ENCODE measurements around the gene ECM1.
A peak's percentile ranks its signal among the peaks of the same experiment; 100 is the strongest.

The ECM1 gene

DNA sequence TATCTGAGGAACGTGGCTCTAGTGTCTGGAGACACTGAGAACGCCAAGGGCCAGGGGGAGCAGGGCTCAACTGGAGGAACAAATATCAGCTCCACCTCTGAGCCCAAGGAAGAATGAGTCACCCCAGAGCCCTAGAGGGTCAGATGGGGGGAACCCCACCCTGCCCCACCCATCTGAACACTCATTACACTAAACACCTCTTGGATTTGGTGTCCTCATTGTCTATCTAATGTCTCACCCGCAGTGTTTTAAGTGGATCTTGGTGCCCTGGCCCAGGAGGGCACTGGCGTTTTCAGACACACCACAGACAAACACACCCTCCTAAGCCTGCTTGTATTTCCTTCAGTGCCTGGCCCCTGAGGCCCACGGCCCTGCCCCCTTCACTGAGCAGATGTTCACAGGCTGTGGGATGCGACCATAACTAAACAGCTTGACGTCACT is 5.5 kb downstream of the ECM1 start:
- peak; percentile 22 for DNase-seq

GRCh38 chr1:150514260-150514659 is 6.4 kb downstream of the ECM1 start:
- DNase-seq = no peak

GRCh38 chr1:150514913-150515327 is 7.0 kb downstream of the ECM1 start:
- DNase-seq = no peak

DNA sequence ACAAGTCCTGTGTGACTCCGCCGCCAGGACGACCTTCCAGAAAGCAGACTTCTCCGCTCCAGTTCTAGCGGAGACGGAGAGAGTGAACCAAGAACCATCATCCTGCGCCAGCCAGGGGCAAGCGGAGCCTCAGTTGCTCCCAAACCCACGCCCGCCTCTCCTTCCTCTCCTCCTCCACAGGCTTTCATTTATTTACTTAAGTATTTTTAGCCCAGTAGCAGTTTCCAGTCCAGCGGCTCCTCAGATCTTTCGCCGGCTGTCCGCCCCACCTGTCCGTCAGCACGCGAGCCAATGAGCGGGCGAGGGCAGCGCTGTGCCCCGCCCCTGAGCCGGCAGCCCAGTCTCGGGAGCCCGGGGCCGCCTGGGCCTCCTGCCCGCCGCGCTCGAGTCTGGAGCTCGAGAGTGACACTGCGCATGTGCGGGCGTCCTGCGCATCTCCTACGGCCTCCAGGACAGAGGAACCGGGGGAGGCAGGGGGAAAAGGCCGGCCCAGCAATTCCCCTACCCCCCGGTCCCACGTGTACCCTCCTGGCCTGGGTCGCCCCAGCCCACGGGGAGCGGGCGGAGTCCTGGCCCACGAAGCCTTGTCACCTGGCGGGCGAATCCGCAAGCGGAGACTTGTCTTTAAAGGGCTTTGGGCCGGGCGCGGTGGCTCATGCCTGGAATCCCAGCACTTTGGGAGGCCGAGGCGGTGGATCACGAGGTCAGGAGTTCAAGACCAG is 7.6 kb downstream of the ECM1 start, which contains the start of gene FALEC:
Gene FALEC, plus strand, starts transcription at position 425 of the 722 bp plus-strand sequence.
- DNase-seq = peak; percentile 98

DNA sequence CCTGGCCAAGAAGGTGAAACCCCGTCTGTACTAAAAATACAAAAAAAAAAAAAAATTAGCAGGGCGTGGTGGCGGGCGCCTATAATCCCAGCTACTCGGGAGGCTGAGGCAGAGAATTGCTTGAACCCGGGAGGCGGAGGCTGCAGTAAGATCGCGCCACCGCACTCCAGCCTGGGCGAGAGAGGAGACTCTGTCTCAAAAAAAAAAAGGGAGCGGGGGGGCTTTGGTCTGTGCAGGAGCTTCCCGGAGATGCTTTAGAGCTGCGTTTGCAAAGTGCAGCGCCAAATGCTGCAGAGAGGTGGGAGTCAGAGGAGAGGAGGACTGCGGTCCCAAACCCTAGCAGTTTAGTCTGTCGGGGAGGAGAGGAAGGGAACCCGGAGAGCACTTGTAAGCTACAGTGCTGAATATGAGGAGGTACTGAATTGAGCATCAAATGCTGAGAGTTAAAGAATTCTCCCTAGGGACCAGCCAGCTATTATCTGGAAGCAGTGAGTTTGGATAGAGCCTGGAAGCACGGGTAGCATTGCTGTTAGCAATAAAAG is 8.2 kb downstream of the ECM1 start:
- DNase-seq = peak; percentile 52

DNA sequence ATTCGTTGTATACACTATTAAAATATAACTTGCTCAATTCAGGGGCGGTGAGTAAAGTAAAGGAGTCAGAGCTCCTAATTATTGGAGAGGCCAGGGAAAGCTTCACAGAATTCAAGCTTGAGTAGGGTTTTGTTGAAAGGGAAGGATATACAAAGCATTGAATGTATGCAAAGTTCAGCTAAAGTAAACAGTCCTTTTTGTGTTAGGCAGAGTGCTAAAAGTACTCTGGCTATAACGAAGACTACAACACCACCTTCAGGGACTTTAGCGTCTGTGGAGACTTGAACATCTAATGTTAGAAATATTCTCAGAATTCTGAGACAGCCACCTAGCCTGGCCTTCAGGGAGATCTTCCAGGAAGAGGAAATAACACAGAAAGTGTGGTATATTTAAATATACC is 8.7 kb downstream of the ECM1 start:
- peak; percentile 52 for DNase-seq

- DNase-seq = no peak
Measured at GRCh38 chr1:150521196-150521968, 13.5 kb downstream of the ECM1 start.

DNA sequence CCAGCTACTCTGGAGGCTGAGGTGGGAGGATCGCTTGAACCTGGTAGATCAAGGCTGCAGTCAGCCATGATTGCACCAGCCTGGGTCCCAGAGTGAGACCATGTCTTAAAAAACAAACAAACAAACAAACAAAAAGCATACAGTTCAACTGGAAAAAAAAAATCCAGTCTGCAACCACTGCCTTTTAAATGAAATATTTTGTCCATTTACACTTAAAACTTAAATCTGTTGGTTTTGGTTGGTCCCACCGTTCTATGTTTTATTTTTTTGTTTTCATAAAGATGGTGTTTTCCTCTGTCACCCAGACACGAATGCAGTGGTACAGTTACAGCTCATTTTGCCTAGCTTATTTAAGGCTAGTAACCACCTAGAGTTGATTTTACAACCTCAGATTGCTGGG is 17.4 kb downstream of the ECM1 start:
- DNase-seq = no peak

DNA sequence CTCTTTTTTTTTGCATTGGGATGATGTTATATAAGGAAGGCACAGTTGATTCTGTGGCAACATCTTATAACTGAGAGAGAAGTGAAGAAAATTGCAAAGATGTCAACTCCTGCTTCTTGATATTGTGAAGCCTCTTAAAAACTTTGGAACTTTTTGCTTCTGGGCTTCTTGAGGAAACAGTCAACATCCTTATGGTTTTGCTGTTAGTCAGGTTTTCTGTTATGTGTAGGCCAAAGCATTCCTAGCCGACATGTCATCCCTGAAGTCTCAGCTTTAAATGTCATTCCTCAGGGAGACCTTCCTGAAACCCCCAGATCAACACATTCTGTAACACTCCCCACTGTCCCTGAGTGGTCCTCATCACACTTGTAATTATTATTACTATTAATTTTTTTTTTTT is 20.3 kb downstream of the ECM1 start:
- no peak for DNase-seq

GRCh38 chr1:150529017-150529416 is 21.1 kb downstream of the ECM1 start:
- no peak for DNase-seq

DNA sequence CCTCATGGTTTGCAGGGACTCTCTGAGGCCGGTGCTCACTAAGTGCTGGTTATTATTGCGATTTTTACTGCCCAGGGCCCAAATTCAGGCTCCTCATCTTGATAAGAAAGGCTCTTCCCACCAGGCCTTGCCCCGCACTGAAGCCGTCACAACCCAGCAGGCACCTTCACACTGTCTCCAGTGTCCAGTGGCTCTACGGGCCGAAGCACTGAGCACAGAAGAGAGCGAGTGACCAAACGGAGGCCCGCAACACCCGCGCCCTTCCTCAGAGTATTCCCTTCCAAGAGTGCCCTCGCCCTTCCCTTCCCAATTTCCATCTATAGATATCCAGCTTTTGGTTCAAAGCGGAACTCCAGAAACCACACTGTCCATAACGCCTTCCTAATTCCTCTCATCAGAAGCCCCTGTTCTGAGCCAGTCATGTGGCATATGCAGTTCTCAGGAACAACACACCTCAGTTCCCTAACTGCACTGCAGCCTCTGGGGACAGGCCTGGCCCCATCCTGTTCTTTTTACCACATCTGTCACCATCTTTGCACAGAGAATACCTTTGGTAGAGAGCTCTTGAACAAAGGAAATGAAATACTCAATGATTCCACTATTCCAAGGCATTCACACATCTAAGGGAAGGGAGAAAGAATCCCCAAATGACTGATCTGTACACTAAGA is 22.7 kb downstream of the ECM1 start:
- DNase-seq = no peak

DNA sequence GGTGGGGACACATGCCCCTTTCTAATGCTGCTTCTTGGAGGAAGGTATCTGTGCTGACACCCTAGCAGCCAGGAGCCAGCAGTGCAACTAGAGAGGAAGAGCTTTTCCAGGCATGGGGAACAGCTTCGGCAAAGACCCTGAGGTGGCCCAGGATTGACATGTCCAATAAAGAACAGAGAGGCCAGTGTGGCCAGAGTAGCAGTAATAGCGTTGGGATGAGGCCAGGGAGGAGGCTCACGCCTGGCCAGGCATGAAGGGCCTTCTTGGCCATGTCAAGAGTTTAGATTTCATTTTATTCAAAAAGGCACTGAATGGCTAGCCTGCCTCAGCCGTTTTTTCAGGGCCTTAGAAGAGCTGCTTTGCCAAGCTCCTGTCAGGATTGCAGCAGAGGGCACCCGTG is 25.0 kb downstream of the ECM1 start:
- no peak for DNase-seq

DNA sequence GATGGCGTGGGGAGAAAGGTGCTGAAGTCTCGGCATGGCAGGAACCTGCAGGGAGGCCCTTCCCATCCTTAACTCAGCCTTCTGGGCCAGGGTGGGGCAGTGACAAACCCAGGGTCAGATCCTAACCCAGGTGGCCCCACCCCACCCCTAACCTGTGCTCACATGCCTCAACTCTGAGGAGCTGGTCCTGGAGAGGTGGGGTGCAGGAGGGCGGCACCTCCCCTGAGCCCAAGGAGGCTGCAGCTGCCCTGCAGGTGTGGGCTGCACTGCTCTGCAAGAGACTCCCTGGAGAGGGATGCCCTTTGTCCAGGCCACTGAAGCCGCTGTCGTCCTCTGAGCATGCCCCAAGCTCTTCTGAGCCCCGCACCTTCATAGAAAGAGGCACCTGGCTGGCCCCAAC is 26.1 kb downstream of the ECM1 start:
- no peak for DNase-seq

DNA sequence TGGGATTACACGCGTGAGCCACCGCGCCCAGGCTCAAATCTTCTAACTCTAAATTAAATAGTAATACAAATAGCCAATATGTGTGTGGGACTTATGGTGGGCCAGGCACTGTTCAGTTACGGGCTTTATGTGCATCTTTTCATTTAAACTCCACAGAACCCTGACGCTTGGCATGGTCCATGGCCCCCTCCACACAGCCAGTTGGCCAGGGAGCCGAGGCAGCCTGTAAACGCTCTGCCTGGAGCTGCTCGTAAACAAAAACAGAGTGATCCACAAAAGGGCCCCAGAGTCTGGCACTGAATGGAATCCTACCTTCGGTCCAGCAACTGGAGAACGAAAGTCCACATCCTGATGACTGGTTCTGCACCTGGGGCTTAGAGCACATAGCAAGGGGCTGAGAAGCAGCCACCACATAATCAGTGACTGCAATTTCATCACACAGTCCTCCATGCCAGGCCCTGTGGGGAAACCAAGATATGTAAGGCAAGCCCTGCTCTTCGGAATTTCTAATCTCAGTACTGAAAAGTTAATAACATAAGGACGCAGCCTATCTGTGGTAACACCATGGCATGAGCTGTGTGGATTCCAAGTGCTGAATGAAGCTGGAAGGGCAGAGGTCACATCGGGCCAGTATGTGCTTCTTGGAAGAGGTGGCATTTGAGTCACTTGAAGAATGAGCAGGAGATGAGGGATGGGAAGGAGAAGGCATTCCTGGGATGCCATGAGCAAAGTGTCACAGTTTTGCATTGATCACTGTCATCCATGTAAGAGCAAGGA is 27.8 kb downstream of the ECM1 start:
- no peak for DNase-seq

DNA sequence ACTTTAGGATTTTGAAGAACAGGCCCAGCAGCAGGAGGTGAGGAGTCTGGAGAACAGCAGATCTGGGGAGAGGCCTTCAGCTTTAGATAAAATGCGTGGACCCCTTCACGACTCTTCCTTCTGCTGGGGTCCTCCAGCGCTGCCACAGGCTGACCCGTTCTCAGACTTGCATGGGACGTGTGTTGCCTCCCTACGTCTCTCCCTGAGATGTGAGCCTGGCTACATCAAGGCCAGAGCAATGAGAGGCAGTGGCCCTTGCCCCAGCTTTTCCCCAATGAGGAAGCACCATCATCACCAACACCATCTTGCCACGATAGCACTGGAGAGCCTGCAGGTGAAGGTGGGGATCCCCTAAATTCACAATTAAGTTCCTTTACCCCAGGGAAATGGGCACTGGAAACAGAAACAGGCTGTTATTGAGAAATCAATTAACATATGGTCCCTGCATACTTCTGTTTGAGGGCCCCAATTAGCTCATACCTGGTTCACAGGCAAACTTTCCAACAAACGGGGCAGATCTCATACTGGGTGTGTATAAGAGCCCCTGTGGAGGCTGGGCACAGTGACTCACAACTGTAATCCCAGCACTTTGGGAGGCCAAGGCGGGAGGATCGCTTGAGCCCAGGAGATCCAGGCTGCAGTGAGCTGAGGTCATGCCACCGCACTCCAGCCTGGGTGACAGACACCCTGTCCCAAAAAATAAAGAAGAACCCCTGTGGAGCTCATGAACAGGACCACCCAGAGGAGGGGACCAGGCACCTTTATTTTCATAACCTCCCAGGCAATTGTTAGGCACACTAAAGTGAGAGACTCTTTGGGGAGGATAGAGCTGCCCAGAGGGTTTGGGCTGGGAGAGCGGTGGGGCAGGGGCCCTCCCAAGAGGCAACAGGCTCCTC is 29.2 kb downstream of the ECM1 start:
- no peak for DNase-seq

- no peak for DNase-seq
Measured at GRCh38 chr1:150537732-150538684, 30.1 kb downstream of the ECM1 start.

- no peak for DNase-seq
Measured at GRCh38 chr1:150543500-150544143, 35.7 kb downstream of the ECM1 start.

GRCh38 chr1:150544204-150544603 is 36.3 kb downstream of the ECM1 start:
- no peak for DNase-seq

- DNase-seq = no peak
Measured at GRCh38 chr1:150545486-150546032, 37.6 kb downstream of the ECM1 start.

Data from DMS53 (cell line).